GM15510 (cell line): ENCODE measurements around the gene XKR7.

ENCODE experiments used
- POLR2A ChIP-seq: IDR thresholded peaks from 3 replicates; pipeline ENCODE4 v1.6.1; 2011; ENCODE audit warnings: borderline replicate concordance; ENCODE audit not compliant: insufficient read length; ENCODE audit errors: extremely low read depth

XKR7 gene

GRCh38 chr20:32031007-32031958 lies 63.3 kb downstream of the XKR7 start:
- TF ChIP-seq POLR2A = no peak

GRCh38 chr20:32033316-32033715 lies 65.4 kb downstream of the XKR7 start:
- TF ChIP-seq POLR2A = no peak

- no peak for TF ChIP-seq POLR2A
Observed at GRCh38 chr20:32034581-32035425, 66.9 kb downstream of the XKR7 start.

GRCh38 chr20:32035426-32035779 lies 67.5 kb downstream of the XKR7 start:
- no peak for TF ChIP-seq POLR2A

GRCh38 chr20:32036252-32036651 lies 68.3 kb downstream of the XKR7 start:
- no peak for TF ChIP-seq POLR2A

GRCh38 chr20:32036716-32037485 lies 69.0 kb downstream of the XKR7 start:
- no peak for TF ChIP-seq POLR2A

- no peak for TF ChIP-seq POLR2A
Observed at GRCh38 chr20:32037929-32038328, 70.0 kb downstream of the XKR7 start.

GRCh38 chr20:32040142-32040953 lies 72.4 kb downstream of the XKR7 start:
- TF ChIP-seq POLR2A = no peak

GRCh38 chr20:32045999-32046398 lies 78.0 kb downstream of the XKR7 start:
- TF ChIP-seq POLR2A = no peak

- TF ChIP-seq POLR2A = no peak
Observed at GRCh38 chr20:32050324-32050841, 82.4 kb downstream of the XKR7 start.

GRCh38 chr20:32050851-32051556 lies 83.1 kb downstream of the XKR7 start:
- TF ChIP-seq POLR2A = no peak

- TF ChIP-seq POLR2A = no peak
Observed at GRCh38 chr20:32051720-32052089, 83.8 kb downstream of the XKR7 start.

- peak; percentile 36 for TF ChIP-seq POLR2A
Observed at GRCh38 chr20:32052090-32052777, 84.3 kb downstream of the XKR7 start, which contains the start of gene HCK. Gene HCK, plus strand, starts transcription at chr20:32052242.
